ENCODE results near the gene SNX33.
"Not testable (repeated sequence)": the region's sequence is repeated elsewhere in the genome, so short reads cannot be mapped to it uniquely, and the experiment has no call there.

The SNX33 gene

DNA sequence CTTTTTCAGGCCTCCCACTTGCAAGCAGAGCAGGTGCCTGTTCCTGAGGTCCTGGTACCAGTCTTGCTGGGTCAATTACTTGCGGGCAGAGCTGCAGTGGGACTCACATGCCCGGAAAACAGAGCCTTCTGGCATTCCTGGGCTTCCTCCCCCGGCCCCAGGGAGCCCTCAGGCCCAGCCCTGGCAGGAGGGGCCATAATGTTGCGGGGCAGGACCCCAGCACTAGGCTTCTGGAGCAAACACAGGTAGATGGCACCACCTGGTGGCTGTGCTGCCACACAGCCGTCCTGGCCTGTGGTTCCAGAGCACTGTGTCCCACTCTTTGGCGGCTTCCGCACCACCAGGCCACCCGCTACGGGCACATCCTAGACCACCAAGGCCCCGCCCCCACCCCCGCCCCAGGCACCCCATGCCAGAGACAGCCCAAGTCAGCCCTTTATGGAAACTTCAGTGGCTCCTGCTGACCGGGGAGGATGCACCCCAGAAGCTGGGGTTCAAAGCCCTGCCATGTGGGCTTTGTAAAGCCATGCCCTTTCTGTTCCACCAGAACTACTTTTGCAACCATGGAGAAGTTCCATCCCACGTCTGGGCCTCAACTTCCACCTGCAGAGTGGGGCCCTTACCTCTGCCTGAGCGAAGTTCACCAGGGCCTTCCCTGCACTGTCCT lies 36.1 kb downstream of the SNX33 start:
- DNase-seq (ENCODE audit: low read depth): peak; percentile 41

DNA sequence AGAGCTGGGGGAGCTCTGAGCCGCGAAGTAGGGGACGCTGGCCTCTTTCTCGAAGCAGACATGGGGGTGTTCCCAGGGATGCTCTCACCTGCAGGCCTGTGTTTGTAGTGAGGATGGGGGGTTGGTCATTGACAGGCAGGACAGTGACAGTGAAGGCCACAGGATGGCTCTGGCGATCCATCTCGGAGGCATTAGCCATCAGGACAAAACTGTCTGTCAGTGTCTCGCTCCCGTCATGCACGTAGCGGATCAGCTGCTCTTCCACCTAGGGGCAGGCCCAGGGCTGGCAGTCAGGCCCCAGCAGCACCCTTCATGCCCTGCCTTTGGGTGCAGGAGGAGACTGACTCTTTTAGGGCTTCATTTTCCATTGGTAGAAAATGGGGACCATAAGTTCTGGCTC lies 36.9 kb downstream of the SNX33 start:
- DNase-seq (ENCODE audit: low read depth): no peak

DNA sequence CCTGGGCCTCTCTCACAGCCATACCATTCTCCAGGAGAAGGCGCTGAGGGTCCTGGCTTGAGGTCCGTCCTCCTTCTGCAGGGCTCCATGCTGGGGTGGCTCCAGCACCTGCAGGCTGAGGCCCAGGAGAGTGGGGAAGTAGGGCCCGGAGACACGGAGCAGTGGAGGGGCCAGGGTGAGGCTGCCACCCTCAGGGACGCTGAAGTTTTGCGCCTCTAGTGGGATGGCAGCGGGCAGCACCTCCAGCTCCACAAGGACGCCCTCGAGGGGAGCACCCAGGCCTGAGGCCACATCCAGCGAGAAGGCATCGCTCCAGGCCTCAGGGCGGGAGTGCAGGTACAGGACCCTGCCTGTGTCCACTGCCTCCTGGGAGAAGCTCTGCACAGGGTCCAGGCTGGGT lies 37.5 kb downstream of the SNX33 start:
- DNase-seq (ENCODE audit: low read depth): no peak

GRCh38 chr15:75686212-75686642 lies 38.5 kb downstream of the SNX33 start:
- peak; percentile 63 for DNase-seq (ENCODE audit: low read depth)

DNA sequence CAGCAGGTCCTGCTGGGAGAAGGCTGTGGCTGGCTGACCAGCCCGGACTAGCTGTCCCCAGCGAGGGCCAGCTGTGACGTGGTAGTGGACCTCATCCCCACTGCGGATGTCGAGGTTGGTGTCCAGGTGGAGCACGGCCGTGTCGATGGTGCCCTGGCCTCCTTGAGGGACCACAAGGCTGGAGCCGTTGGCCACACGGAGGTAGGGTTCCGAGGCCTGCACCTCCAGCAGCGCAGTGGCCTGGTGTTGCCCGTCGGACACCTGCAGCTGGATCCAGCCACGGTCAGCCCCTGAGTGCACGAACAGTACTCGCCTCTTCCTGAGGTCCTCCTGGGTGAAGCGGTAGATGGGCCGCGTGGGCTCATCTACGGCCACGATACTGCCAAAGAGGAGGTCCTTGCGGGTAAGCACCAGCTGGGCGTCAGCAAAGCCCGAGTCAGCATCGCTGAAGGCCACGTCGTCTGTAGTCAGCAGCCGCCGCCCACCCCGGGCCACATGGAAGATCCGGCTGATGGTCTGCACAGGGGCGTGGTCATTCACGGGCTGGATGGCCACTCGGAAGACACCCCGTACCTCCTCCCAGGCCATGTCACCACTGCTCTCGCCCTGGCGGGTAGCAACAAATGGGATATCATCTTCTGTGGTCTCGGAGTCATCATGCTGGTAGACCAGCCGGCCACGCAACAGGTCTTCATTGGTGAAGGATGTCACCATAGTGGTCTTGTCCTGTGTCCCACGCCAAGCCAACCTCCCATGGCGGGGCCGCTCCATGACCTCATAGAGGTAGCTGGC lies 40.0 kb downstream of the SNX33 start:
- no peak for DNase-seq (ENCODE audit: low read depth)

DNA sequence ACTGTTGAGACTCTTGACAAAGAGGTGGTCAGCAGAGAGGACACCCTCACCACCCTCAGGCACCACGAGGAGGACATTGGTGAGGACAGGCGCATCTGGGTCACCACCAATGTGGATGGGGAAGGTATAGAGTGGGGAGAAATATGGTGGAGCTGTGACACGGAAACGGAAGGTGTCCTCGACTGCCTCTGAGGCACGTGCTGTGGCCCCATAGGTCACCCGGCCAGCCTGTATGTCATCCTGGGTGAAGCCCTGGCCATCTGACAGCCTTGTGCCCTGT lies 40.5 kb downstream of the SNX33 start:
- DNase-seq (ENCODE audit: low read depth): no peak

- DNase-seq (ENCODE audit: low read depth): no peak
Measured at GRCh38 chr15:75688831-75689230, 41.1 kb downstream of the SNX33 start.

DNA sequence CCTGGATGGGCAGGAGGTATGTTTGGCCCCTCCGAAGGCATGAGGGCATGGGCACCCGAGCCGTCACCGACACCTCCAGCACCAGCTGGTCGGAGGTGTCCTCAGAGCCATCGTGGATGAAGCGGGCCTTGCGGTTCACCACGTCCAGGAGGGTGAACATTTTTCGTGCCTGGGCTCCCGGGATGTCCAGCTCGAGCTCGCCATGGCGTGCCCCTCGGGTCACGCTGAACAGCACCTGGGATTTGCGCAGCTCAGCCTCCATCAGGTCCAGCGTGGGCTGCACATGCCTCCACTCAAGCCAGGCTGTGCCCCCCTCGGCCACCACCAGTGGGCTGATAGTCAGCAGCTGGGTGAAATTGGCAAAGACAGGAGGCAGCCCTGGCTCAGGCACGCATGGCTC lies 41.7 kb downstream of the SNX33 start:
- not testable (repeated sequence) for DNase-seq (ENCODE audit: low read depth)

- not testable (repeated sequence) for DNase-seq (ENCODE audit: low read depth)
Measured at GRCh38 chr15:75692311-75692710, 44.6 kb downstream of the SNX33 start.

GRCh38 chr15:75693028-75693427 lies 45.3 kb downstream of the SNX33 start:
- DNase-seq (ENCODE audit: low read depth): not testable (repeated sequence)

DNA sequence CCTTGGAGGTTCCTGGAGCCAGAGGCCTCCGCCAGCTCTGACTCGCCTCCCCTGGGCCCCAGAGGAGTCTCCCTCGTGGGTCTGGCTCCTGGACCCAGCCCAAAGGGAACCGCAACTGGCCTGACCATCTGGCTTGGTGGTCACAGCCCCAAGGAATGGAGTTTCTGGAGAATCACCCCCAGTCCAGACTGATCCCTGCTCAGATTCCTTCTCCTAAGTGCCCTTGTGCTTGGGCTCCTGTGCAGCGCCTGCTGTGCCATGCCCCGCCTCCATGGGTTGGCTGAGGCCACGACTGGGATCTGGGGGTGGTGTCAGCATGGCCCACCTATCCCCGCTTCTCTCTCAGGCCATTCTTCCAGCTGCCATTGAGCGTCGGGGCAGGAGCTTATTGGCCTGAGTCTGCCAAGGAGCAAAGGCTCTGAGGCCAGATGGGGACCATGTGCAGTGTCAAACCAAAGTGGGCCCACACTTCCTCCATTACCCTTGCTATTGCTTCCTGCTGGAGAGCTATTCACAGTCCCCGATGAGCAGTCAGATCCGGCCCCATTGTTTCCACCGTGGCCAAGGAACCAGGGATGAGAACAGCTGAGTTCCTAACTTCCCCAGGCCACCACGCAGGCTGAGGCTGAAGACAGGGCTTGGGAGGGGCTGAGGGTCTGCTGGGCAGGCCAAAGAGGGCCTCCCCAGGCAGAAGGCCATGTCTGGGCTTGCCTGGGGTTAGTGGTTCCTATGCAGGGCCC lies 46.0 kb downstream of the SNX33 start:
- no peak for DNase-seq (ENCODE audit: low read depth)

DNA sequence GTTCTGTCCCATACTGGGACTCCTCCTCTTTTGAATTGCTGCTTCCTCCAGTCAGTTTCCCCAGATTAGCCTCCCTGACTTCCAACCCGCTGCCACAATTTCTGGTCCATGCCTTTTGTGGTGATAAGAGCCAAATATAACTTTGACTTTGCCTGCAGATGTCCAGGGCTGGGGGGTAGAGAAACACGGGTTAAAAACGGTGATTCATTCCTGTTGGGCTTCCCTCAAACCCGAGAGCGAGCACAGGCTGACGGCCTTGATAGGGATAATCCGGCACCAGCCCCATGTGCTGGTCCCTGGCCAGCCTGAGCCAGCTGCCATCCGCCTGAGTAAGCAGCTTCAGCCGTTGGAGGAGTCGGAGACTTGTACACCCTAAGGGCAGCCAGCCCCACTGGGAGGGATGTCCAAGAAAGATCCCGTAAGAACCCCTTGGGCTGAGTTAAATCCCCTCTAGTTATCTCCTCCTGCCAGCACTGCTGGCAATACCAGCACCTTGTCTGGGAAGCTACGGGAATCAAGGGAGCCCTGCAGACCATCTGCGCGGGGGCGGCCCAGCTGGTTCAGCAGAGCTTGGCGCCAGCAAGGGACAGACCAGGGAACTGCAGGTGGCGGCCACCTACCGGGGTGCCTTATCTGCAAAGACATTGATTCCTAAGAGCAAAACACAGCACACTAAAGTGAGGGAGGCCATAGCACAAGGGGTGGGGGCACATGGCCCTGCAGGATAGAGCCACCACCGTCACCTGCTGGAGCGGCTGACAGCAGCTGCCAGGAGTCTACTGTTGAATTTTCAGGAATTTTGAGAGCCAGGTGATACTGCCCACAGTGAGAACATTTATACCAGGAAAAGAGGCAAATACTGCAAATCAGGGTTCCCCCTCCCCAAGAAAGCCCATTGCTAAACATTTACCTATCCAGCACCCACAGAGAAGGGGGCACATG lies 46.8 kb downstream of the SNX33 start:
- no peak for DNase-seq (ENCODE audit: low read depth)

- DNase-seq (ENCODE audit: low read depth): no peak
Measured at GRCh38 chr15:75695220-75695619, 47.5 kb downstream of the SNX33 start.

GRCh38 chr15:75695634-75696310 lies 48.1 kb downstream of the SNX33 start:
- DNase-seq (ENCODE audit: low read depth): no peak

DNA sequence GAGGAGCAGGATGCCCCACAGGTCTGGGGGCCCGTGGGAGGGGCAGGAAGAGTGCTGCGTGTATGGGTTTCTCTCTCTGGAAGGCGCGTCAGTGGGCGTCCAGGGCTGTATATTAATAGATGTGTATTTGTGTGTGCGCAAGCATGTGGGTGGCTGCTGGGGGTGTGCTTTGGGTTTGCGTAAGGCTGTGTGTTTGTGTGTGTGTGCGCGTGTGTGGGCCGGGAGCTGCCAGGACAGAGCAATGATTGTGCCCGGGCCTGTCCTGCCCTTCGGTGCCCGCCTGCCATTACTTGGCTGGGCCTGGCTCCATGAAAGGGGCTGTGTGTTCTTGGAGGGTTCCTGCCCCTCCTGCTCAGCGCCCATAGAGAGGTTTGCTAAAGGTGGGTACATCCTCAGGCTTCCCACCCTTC lies 48.6 kb downstream of the SNX33 start:
- DNase-seq (ENCODE audit: low read depth): no peak

GRCh38 chr15:75696854-75697259 lies 49.1 kb downstream of the SNX33 start:
- DNase-seq (ENCODE audit: low read depth): no peak

DNA sequence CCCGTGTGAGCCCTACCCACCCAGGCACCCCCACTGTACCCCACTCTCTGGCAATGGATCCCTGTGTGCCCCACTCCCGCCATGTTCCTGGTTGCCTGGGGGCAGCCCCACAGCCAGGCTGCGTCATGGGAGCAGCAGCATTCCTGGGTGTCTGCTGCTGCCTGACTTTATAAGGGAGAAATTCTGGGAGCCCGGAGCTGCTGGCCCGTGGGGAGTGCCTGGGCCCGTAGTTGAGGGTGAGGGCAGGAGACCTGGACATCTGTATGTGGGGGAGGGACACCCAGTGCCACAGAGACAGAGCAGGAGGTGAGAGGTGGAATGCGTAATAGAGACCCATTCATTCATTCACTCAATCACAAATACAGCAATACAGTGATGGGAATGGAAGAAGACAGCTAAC lies 49.8 kb downstream of the SNX33 start:
- DNase-seq (ENCODE audit: low read depth): no peak

DNA sequence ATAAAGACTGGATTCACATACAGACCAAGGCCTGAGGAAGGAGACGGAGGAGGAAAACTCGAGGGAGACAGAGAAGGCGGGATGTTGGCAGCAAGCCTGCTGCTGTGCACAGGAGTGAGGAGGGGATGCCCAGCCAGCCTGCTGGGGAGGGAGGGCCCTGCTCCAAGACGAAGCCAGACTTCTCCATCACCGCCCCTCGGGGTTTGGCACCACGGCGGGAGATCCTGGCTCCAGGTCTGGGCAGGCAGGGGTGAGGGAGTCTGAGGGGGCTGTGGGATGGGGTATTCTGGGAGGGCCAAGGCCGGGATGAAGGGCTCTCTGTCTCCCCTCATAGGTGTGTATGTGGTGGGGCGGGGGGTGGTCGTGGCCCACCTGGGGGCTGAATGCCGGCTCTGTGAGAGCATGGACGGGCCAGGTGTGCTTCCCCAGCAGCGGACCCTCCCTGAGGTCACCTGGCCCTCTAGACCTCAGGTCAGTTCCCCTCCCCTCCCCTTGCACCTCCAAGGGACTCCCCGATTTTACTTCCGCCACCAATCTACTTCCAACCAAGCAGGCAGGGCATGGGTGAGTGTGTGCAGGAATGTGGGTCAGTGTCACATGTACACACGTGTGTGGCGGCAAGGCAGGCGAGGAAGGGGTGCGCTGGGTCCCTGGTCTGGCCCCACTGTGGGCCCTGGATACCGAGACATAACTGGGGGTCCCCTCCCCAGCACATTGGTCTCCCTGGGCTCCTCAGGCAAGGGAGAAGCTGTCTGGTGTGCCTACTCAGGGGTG lies 50.4 kb downstream of the SNX33 start:
- DNase-seq (ENCODE audit: low read depth): not testable (repeated sequence)

GRCh38 chr15:75699517-75699916 lies 51.8 kb downstream of the SNX33 start:
- DNase-seq (ENCODE audit: low read depth): not testable (repeated sequence)
